Fibroblast of upper back skin (primary cell): ENCODE results near the gene CARM1.

ENCODE experiments used
- DNase-seq: peaks from one replicate; pipeline ENCODE4 v3.0.0-alpha.2; 2013

CARM1 gene

DNA sequence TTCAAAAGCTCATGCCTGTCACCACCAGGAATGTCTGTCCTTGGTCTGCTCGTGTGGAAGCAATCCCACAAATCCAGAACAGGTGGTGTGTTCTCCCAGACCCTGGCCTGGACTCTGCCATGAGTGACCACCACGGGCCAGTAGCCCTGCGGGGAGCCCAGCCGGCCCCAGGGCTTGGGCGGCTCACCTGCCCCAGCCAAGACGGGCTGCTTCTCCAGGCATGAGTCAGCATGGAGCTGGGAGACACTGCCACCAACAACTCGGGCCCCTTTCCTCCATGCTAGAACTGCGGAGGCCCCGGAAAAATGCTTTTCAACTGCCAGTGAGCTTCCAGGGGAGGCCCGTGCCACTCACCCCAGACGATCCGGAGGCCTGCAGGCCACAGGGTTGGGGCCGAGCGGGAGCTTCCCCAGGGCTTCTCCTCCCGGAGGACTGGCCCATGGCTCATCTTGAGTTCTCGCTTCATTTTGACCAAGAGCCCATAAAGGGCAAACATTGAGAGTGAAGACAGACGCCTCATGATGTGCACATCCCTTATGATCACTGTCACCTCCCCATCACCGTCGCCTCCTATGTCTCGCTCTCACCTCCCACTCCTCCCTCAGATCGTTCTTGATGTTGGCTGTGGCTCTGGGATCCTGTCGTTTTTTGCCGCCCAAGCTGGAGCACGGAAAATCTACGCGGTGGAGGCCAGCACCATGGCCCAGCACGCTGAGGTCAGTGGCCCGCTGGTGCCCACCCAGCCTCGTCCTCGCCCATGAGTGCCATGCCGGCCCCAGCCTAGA, 40.4 kb downstream of the CARM1 start:
- no peak for DNase-seq

DNA sequence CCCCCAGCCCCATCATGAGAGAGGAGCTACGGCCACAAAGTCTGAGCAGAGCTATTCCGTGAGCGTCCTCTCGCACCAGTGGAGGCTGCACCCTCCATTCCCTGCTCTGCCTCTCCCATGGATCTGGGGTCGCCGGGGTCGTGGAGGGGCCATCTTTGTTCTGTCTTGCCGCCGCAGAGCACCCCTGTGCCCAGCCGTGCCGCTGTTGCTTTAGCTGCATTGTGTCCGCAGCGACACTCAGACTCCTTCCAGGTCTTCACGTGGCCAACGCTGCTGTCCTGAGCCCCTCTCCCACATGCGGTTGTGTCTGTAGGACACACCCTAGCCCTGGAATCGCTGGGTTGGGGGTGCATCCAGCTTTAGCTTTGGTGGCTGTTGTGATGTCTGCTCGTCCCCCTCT, 41.3 kb downstream of the CARM1 start:
- DNase-seq: no peak

DNA sequence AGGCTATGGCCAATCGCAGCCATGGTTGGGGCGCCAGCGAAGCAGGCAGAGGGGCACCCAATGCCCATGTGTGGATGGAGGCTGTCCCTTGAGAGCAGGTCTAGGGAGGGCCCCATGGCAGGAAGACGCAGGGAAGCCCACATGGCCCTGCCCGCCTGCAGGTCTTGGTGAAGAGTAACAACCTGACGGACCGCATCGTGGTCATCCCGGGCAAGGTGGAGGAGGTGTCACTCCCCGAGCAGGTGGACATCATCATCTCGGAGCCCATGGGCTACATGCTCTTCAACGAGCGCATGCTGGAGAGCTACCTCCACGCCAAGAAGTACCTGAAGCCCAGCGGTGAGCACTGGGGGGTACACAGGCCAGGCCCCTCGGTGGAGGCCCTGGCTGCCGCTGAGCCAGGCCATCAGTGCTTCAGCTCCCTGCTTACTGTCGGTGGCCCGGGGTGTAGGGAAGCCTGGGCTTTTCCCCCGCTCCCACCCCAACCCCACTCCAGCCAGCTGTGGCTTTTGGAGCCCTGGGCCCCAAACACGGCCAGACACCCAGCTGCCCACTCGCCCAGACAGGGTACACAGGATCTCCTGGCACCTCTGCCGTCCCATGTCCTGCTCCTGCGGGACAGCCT, 42.5 kb downstream of the CARM1 start:
- DNase-seq: no peak

DNA sequence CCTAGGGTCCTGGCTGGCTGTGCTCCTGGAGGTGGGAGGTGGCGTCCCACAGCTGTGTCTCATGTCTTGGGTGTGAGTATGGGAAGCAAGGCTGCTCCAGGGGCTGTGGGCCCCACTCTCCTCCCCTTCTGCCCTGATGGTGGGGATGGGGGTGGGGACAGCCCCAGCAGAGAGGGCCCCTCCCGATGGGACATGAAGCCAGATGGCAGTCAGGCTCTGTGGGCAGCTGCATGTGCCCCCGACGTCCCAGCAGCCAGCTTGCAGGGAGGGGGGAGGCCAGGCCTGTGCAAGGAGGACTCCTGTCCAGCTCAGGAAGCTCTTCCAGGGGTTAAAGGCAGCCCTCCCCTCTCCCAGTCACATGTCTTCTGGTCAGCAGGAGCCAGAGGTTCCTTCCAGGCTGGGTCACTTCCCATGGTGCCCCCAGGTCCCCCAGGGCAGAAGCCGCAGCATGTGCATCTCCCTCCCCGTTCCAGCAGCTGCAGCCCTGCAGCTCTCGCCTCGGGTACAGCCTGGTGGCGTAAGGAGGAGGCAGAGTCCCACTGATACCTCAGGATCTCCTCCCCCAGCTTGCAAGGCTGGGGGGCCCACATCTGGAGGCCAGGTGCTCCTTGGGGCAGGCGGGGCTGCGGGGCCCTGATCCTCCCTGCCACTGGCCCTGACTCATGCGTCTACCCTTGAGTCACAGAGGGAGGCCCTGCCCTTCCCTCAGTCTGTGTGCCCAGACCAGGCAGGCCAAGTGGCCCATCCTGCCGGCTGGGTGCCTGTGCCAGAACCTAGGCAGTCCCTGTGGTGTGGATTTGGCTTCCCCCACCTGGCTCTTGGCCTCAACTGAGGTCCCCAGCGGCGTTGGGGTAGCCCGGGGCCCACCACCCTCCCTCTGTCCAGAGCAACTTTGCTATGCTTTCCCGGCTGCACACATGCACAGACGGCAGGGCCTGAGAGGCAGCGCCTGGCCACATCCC, 44.1 kb downstream of the CARM1 start:
- DNase-seq: peak; percentile 86

DNA sequence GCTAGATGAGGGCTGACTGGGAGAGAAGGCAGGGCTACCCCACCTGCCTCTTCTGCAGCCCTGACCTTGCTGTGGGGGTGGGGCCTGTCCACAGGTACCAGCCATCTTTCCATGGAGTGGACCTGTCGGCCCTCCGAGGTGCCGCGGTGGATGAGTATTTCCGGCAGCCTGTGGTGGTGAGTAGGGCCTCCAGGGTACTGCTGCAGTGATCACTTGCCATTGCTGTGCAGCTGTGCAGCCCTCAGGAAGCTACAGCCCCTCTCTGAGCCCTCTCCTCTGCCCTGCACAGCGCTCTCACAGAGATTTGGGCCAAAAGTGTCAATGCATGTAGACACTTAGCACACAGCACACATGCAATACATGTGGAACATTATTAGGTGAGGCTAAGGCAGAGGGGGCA, 45.2 kb downstream of the CARM1 start:
- DNase-seq: no peak

DNA sequence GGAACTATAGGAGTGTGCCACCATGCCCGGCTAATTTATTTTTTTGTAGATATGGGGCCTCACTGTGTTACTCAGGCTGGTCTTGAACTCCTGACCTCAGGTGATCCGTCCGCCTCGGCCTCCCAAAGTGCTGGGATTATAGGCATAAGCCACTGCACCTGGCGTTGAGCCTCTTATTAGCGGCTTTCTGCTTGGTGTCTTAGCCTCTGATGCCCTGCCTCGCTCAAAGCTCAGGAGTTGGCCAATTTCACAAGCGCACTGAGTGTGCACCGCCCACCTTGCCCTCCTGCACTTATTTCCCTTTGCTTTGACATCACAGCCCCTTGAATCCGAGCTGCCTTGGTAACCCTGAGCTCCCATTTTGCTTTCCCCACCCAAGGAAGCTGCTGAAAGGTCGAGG, 47.0 kb downstream of the CARM1 start:
- no peak for DNase-seq

DNA sequence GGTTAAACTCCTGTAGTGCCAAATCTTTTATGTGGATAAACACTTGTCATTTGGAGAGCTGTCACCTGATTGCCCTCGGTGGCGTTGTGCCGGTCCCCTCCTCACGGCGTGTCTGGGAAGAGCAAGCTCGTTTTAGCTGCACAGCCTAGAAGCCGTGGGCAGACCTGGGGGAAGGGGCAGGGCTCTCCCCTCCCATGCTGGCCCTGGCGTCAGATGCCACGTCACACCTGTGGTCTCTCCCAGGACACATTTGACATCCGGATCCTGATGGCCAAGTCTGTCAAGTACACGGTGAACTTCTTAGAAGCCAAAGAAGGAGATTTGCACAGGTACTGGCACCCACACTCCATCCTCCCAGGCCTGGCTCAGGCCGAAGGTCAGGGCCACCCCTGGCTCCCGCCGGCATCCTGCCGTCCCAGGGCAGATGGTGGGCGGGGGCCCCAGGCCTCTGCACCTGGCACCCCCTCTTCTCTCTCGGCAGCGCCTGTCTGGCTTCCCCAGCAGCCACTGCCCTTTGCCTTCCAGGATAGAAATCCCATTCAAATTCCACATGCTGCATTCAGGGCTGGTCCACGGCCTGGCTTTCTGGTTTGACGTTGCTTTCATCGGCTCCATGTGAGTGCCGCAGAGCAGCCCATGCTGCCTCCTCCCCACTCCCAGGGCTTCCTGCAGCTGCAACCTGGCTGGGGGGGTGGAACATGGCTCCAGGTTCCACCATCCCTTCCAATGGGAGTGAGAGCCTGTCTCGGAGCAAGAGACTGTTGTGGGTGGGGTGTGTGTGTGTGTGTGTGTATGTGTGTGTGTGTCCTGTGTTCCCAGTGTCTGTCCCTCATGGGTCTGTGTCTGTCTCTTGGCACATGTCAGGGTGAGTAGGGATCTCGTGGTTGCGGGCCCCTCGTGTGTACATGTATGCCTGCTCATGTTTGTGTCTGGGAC, 48.3 kb downstream of the CARM1 start:
- no peak for DNase-seq

DNA sequence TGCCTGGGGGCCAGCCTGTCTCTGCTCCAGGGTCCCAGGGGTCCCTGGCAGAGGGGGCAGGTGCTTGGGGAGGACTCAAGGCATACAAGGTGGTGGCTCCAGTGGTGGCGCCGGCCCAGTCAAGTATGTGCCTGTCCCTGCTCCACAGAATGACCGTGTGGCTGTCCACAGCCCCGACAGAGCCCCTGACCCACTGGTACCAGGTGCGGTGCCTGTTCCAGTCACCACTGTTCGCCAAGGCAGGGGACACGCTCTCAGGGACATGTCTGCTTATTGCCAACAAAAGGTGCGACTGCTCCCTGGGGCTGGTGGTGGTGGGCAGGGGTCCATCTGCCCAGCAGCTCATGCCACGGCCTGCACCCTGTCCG, 48.9 kb downstream of the CARM1 start:
- no peak for DNase-seq

DNA sequence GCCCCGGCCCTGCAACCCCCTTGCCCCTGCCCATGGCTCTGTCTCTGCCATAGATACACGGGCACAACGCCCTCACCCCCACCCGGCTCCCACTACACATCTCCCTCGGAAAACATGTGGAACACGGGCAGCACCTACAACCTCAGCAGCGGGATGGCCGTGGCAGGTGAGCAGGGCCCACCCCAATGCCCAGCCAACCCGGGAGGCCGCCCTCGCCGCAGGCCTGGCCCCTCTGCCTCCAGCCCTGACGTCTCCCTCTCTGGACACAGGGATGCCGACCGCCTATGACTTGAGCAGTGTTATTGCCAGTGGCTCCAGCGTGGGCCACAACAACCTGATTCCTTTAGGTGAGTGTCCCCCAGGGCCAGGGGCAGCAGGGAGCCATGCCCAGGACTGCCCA, 49.4 kb downstream of the CARM1 start:
- DNase-seq: no peak

DNA sequence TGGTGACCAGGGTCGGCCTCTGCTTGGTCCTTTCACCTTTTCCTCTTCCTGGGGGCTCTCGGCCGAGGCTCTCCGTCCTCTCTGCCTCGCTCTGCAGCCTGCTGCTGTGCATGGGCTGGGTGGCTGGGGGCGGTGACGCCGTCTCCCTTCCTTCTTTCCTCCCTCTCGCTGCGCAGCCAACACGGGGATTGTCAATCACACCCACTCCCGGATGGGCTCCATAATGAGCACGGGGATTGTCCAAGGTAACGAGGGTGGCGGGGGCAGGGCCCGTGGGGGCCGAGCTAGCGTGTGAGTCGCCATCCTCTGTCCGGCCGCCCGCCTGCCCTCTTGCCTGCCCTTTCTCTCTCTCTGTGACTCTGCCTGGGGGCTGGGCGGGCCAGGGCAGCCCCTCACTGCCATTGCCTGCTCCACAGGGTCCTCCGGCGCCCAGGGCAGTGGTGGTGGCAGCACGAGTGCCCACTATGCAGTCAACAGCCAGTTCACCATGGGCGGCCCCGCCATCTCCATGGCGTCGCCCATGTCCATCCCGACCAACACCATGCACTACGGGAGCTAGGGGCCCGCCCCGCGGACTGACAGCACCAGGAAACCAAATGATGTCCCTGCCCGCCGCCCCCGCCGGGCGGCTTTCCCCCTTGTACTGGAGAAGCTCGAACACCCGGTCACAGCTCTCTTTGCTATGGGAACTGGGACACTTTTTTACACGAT, 50.0 kb downstream of the CARM1 start:
- DNase-seq: no peak

DNA sequence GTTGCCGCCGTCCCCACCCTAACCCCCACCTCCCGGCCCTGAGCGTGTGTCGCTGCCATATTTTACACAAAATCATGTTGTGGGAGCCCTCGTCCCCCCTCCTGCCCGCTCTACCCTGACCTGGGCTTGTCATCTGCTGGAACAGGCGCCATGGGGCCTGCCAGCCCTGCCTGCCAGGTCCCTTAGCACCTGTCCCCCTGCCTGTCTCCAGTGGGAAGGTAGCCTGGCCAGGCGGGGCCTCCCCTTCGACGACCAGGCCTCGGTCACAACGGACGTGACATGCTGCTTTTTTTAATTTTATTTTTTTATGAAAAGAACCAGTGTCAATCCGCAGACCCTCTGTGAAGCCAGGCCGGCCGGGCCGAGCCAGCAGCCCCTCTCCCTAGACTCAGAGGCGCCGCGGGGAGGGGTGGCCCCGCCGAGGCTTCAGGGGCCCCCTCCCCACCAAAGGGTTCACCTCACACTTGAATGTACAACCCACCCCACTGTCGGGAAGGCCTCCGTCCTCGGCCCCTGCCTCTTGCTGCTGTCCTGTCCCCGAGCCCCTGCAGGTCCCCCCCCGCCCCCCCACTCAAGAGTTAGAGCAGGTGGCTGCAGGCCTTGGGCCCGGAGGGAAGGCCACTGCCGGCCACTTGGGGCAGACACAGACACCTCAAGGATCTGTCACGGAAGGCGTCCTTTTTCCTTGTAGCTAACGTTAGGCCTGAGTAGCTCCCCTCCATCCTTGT, 50.7 kb downstream of the CARM1 start:
- DNase-seq: no peak

DNA sequence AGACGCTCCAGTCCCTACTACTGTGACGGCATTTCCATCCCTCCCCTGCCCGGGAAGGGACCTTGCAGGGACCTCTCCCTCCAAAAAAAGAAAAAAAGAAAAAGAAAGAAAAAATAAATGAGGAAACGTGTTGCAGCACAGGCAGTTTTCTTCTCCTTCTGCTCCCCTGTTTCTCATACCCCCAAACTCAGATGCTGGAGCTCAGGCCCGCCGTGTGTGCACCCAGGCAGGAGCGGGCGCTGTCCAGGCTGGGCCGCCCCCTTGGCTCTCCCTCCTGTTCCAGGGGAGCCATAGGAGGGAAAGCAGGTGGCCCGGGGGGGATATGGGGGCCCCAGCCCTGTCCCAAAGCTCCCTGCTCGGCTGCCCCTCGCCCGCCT, 51.3 kb downstream of the CARM1 start:
- no peak for DNase-seq

DNA sequence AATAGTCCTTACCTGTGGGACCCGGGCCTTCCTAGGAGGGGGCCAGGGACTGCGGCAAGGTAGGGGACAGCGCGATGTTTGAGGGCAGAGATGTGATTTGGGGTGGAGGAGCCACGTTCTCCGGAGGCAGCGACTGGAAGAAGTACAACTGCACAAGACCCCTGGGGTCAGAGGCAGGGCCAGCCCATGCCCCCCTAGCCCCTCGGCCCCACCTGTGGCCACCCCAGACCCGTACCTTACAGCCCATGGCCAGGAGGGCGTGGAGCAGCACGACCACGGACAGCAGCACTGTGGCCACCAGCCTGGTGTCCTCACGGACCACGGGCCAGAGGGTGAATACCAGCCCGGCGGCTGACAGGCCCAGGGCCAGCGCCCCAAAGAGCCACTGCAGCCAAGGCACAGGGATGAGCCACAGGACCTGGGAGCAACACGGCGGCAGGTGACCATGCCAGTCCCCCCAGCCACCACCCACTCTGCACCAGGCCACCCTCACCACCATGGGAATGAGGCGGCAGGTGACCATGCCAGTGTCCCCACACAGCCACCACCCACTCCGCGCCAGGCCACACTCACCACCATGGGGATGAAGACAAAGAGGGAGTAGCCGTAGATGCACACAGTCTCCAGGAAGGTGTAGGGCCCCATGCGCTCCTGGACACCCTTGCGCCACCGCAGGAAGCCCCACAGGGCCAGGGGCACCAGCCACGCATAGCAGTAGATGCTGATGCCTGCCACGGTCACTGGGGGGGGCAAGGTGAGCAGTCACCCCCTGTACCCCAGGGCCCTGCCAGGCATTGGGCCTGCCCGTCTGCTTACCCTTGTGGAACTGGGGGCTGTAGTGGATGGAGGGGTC, 52.1 kb downstream of the CARM1 start:
- DNase-seq: no peak

DNA sequence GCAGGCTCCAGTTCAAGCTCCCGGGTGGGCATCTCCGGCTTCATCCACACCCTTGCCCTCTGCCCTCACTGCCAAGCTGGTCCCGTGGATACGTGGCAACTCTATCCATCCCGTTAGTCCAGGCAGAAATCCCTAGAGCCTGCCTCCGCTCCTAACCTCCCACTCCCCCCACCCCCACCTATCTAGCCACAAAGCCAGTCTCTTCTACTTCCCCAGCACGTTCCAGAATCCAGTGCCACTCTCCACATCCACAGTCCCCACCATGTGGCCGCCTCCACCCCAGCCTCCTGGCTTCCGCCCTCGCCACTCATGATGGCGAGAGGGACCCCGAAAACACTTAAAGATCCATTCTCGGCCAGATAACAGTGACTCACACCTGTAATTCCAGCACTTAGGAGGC, 53.2 kb downstream of the CARM1 start:
- no peak for DNase-seq

DNA sequence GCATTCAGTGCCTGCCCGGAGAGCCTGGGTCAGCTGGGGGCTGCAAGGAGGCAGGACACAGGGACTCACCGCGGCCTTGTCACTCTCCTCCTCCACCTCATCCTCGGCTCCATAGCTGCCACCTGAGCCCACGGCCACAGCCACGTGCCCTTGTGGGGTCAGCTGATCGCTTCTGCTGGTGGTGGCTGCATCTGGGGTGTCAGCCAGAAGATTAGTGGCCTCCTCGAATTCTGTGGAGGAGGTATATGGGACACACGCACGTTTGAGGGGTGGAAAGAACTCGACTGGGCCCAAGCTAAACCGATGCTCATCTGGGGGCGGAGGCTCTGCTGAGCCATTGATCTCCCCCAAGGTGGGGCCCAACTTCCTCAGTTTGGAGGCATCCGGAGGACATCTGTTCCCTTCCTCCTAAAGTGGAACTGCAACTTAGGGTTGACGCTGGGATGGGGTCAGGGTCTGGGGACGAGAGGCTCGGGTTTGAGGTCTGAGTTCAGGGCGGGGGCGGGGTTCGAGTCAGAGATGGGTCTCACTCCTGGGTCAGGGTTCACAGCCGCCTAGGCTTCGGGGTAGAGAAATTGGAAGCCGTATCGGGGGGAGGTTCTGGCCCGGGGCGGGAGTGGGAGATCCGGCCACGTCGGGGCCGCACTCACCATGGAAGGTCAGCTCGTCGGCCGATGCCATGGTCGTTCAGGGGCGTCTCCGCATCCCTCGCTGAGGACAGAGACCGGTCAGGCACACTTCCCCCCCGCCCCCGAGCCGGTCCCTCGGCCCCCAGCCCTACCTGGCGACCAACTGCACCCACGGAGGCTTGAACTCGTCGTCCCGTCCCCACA, 56.6 kb downstream of the CARM1 start:
- DNase-seq: no peak

DNA sequence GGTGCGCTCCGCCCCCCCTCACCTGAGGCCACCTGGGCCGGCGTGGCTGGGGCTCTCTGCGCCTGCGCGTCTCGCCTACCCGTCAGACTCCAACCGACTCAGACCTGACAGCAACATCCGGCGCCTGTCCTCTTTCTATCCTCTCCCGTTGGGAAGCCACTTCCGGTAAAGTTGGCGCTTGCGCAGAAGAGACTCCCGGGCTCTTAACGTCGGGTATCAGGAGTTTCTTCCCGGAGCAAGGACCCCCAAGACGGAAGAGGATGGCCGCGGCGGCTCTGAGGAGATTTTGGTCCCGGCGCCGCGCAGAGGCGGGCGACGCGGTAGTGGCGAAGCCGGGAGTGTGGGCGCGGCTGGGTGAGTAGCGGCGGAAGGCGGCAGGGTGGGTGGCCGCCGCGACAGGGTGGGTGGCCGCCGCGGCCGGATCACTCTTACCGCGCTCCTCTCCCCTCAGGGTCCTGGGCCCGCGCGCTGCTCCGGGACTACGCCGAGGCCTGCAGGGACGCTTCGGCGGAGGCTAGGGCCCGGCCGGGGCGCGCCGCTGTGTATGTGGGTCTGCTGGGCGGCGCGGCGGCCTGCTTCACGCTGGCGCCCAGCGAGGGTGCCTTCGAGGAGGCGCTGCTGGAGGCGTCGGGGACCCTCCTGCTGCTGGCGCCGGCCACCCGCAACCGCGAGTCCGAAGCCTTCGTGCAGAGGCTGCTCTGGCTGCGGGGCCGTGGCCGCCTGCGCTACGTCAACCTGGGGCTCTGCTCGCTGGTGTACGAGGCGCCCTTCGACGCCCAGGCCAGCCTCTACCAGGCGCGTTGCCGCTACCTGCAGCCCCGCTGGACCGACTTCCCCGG, 57.4 kb downstream of the CARM1 start, which contains the start of the genes TIMM29 and YIPF2:
TSS of gene TIMM29 (plus strand) at position 249 of the 839 bp plus-strand sequence. CDS start at position 261, 12 bp downstream.
TSS of gene YIPF2 (minus strand) at position 77 of the 839 bp plus-strand sequence. CDS start 229 bp downstream, outside the sequence.
- DNase-seq: peak; percentile 99

DNA sequence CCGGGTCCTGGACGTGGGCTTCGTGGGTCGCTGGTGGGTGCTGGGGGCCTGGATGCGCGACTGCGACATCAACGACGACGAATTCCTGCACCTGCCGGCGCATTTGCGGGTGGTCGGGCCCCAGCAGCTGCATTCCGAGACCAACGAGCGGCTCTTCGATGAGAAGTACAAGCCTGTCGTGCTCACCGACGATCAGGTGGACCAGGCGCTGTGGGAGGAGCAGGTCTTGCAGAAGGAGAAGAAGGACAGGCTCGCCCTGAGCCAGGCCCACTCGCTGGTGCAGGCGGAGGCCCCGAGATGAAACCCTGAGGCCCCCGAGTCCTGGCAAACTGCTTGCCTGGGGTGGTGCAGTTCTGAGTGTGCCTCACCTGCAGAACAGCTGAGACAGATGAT, 58.0 kb downstream of the CARM1 start:
- DNase-seq: no peak
